ENCODE data around the gene SLC24A3. TPM values are rescaled to one million over a fixed set of nuclear protein-coding genes. Genes with fewer than 3 reads are reported as not detected.

Gene SLC24A3
- total RNA-seq, 6 donors from 2014 or later = 6.3 to 10.8 (median 9.3) TPM

DNA sequence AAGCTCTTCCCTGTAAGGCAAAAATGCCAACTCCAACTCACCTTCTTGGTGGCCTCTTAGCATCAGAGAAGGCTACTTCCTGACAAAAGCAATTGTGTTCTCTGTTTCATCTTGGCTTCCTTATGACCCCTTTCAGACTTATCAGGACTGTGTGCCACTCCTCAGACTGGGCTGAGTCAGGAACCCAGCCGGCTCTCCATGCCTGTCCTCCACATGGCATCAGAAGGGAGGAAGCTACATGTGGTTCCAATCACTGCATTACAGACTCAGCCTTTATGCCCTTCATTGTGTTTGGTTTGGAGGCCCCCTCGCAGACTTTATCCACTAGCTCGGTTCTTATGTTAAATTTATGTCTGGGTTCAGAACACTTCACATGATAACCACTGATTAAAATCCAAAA lies 142.5 kb downstream of the SLC24A3 start:
- WGBS, 2 donors = 81 to 87% methylated on average over 3 of the region's 3 CpGs
- ATAC-seq (ENCODE audit: low FRiP score in 2 of 2) = no peak
- TF ChIP-seq POLR2A (IDR thresholded peaks at IDR 0.05) (no peak), POLR2AphosphoS5 (IDR thresholded peaks at IDR 0.05) (no peak), EP300 (IDR thresholded peaks at IDR 0.05) (no peak)
- TF ChIP-seq, protein P1, sequence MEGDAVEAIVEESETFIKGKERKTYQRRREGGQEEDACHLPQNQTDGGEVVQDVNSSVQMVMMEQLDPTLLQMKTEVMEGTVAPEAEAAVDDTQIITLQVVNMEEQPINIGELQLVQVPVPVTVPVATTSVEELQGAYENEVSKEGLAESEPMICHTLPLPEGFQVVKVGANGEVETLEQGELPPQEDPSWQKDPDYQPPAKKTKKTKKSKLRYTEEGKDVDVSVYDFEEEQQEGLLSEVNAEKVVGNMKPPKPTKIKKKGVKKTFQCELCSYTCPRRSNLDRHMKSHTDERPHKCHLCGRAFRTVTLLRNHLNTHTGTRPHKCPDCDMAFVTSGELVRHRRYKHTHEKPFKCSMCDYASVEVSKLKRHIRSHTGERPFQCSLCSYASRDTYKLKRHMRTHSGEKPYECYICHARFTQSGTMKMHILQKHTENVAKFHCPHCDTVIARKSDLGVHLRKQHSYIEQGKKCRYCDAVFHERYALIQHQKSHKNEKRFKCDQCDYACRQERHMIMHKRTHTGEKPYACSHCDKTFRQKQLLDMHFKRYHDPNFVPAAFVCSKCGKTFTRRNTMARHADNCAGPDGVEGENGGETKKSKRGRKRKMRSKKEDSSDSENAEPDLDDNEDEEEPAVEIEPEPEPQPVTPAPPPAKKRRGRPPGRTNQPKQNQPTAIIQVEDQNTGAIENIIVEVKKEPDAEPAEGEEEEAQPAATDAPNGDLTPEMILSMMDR (IDR thresholded peaks at IDR 0.05) = no peak

DNA sequence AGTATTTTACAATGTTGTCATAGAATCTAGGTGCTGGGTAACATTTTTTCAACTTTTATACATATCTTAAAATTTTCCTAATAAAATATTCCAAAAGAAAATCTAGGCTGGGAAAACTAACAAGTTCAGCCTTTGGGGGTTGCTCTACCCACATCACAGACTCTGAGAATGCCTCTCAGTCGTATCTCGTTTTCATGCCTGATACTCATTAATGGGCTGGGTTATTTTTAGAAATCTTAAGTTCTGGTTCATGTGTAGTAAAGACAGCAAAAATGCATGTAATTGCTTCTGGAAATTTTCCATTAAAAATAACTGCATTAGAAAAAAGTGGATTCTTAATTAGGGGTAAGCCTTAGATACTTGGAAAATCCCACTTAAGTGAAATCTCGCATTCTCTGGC lies 149.3 kb downstream of the SLC24A3 start:
- Histone ChIP-seq H3K4me3 (no peak overlapping the region), H3K9me3 (no peaks in the 10 kb centered on the region), H3K27ac (no peak overlapping the region), H3K4me1 (no peaks in the 10 kb centered on the region), H3K36me3 (no peaks in the 10 kb centered on the region), H3K27me3 (no peaks in the 10 kb centered on the region)
- WGBS, 2 donors = 59 to 73% methylated on average over 3 of the region's 3 CpGs
- ATAC-seq (ENCODE audit: low FRiP score in 2 of 2) (no peak), DNase-seq (no peak)
- TF ChIP-seq POLR2A (IDR thresholded peaks at IDR 0.05) = no peak
- no peak for TF ChIP-seq POLR2AphosphoS5 (IDR thresholded peaks at IDR 0.05)
- TF ChIP-seq EP300 (IDR thresholded peaks at IDR 0.05) = no peak
- TF ChIP-seq, protein P1 (IDR thresholded peaks at IDR 0.05) = no peak

More for the DNA sequence above, 142.5 kb downstream of the SLC24A3 start:
- Histone ChIP-seq H3K27ac (no peak overlapping the region), H3K36me3 (no peaks in the 10 kb centered on the region), H3K9me3 (no peaks in the 10 kb centered on the region), H3K4me3 (no peak overlapping the region), H3K4me1 (no peaks in the 10 kb centered on the region), H3K27me3 (no peaks in the 10 kb centered on the region)
- DNase-seq = no peak

DNA sequence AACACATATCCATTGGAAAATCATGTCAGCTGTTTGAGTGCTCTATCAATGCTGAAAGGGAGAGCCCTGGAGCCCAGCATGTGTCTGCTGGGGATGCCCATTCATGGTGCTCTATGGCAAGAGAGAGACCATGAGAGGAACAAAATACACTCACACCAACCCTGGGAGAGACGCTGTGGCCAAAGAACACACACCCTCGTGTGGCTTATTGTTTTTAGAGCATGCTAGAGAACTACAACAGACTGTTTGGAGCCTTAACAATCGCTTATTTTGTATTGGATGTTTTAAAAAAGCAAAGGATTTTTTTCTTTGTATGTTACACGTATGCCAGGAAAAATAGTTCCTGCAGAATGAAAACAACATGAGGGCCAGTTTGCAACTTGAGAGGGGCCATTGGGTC lies 151.0 kb downstream of the SLC24A3 start:
- no peak overlapping the region for H3K4me3 ChIP-seq
- no peaks in the 10 kb centered on the region for H3K36me3 ChIP-seq
- 79% methylated on average over 4 of the region's 4 CpGs for WGBS, 2 donors
- H3K4me1 ChIP-seq = no peaks in the 10 kb centered on the region
- TF ChIP-seq EP300 (IDR thresholded peaks at IDR 0.05) (no peak), POLR2A (IDR thresholded peaks at IDR 0.05) (no peak), POLR2AphosphoS5 (IDR thresholded peaks at IDR 0.05) (no peak)
- TF ChIP-seq, protein P1 (IDR thresholded peaks at IDR 0.05) = no peak
- H3K9me3 ChIP-seq = no peaks in the 10 kb centered on the region
- H3K27ac ChIP-seq = no peak overlapping the region
- no peak for ATAC-seq (ENCODE audit: low FRiP score in 2 of 2)
- H3K27me3 ChIP-seq = no peaks in the 10 kb centered on the region
- DNase-seq = no peak

DNA sequence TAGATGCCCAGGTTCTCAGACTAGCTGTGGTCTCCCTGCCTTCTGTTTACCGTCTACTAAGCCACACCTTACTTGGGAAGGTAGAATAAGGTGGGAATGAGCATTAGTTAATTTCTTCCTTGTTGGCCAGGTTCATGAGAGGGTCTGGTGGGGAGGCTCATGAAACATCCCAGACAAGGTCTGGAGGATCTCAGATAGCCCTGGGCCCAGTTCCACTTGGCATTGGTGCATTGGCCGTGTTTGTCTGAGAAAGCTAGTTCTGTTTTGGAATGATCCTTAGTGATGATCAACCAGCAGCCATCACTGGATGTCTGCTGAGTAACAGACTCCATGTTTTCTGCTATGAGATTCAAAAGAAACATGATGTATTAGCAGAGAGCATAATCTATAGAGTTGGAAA lies 155.1 kb downstream of the SLC24A3 start:
- no peaks in the 10 kb centered on the region for H3K36me3 ChIP-seq
- 77 to 82% methylated on average over 2 of the region's 2 CpGs for WGBS, 2 donors
- no peak for DNase-seq
- H3K9me3 ChIP-seq = no peaks in the 10 kb centered on the region
- H3K4me1 ChIP-seq = no peaks in the 10 kb centered on the region
- no peaks in the 10 kb centered on the region for H3K27me3 ChIP-seq
- TF ChIP-seq POLR2A (IDR thresholded peaks at IDR 0.05) (no peak), EP300 (IDR thresholded peaks at IDR 0.05) (no peak)
- TF ChIP-seq, protein P1 (IDR thresholded peaks at IDR 0.05) = no peak
- H3K27ac ChIP-seq = no peak overlapping the region
- no peak for ATAC-seq (ENCODE audit: low FRiP score in 2 of 2)
- no peak overlapping the region for H3K4me3 ChIP-seq

DNA sequence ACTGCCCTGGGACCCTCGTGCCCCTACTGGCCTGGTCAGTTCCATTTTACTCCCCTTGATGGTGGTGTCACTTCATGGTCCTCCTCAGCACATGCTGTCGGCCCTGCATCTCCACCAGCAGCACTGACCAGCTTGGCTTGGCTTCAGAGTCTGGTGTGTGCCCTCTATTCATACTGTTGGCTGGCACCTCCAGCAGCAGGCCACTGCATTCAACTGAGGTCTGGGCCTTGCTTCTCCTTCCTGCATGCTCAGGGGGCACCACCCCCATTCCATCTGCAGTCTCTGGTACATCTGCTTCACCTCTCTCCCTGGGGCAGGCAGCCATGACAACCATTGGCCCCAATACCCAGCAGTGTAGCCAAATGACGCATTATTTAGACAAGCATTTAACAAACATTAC lies 155.9 kb downstream of the SLC24A3 start:
- H3K27ac ChIP-seq = no peak overlapping the region
- ATAC-seq (ENCODE audit: low FRiP score in 2 of 2) (no peak), DNase-seq (no peak)
- TF ChIP-seq POLR2AphosphoS5 (IDR thresholded peaks at IDR 0.05) (no peak), EP300 (IDR thresholded peaks at IDR 0.05) (no peak), POLR2A (IDR thresholded peaks at IDR 0.05) (no peak)
- TF ChIP-seq, protein P1 (IDR thresholded peaks at IDR 0.05) = no peak
- WGBS, 2 donors = 77 to 78% methylated on average over 2 to 3 of the region's 3 CpGs
- no peaks in the 10 kb centered on the region for H3K9me3 ChIP-seq
- no peaks in the 10 kb centered on the region for H3K4me1 ChIP-seq
- H3K4me3 ChIP-seq = no peak overlapping the region
- no peaks in the 10 kb centered on the region for H3K27me3 ChIP-seq
- H3K36me3 ChIP-seq = no peaks in the 10 kb centered on the region

Measured in upper lobe of left lung (tissue), 6 donors.